Measurements from ENCODE around the gene GALNT2. TPM values are rescaled to one million over a fixed set of nuclear protein-coding genes. Genes with fewer than 3 reads are reported as not detected.

GALNT2 gene
- total and polyA plus RNA-seq, 9 of the 15 experiments (the other 6 are each of a cell fraction or from before 2014, with no cell fraction given): 1.6 to 106 (median 51.9) TPM

GRCh38 chr1:230124186-230125128, 57.4 kb downstream of the GALNT2 start (continued):
- TF ChIP-seq PKNOX1 (IDR thresholded peaks at IDR 0.05): peak; percentile 95
- no peak for TF ChIP-seq CHD7 (IDR thresholded peaks at IDR 0.05; ENCODE audit: low read depth, low read length)
- no peak for TF ChIP-seq ZBTB12 (CRISPR knock-in tag; IDR thresholded peaks at IDR 0.05)
- TF ChIP-seq HDAC3 (IDR thresholded peaks at IDR 0.05; ENCODE audit: borderline replicate concordance, partially characterized antibody): no peak
- TF ChIP-seq EP400 (IDR thresholded peaks at IDR 0.05): no peak
- no peak for TF ChIP-seq ZNF780A (CRISPR knock-in tag; IDR thresholded peaks at IDR 0.05)
- no peak for TF ChIP-seq BRD9 (IDR thresholded peaks at IDR 0.05; ENCODE audit: low read depth, partially characterized antibody)
- no peak for TF ChIP-seq NUFIP1 (IDR thresholded peaks at IDR 0.05; ENCODE audit: partially characterized antibody)
- 0 out of 2 replicates have a peak, but pooled peaks have one; percentile 47 for TF ChIP-seq KLF6 (CRISPR knock-in tag; IDR thresholded peaks at IDR 0.05; ENCODE audit: borderline replicate concordance)
- no peak for TF ChIP-seq ATF2 (CRISPR knock-in tag; IDR thresholded peaks at IDR 0.05)
- no peak for TF ChIP-seq ZNF232 (CRISPR knock-in tag; IDR thresholded peaks at IDR 0.05)
- TF ChIP-seq ZNF785 (CRISPR knock-in tag; IDR thresholded peaks at IDR 0.05): no peak

Data from K562 (cell line).